Endometrial microvascular endothelial cells (primary cell): ENCODE results near the gene ABCB1. TPM values are rescaled to one million over a fixed set of nuclear protein-coding genes. Genes with fewer than 3 reads are reported as not detected.
"Not testable (repeated sequence)": the region's sequence is repeated elsewhere in the genome, so short reads cannot be mapped to it uniquely, and the experiment has no call there.

Experiments used
- in situ Hi-C: cut with HindIII; loops from 2 replicates; pipeline ENCODE4 v1.10.0; 2017; ENCODE audit warnings: low sequenced_read_pairs, low pct_unique_long_range_greater_than_20kb; ENCODE audit errors: inconsistent ontology term
- total RNA-seq: library from RNA; depleted of rRNA; stranded (reverse); fragments of >200 nt; gene quantifications from one replicate; pipeline ENCODE4 v1.2.3, GENCODE V29; 2015; ENCODE audit errors: inconsistent ontology term

ABCB1 gene
- total RNA-seq, 1 donor from 2014 or later, result 103 TPM

DNA sequence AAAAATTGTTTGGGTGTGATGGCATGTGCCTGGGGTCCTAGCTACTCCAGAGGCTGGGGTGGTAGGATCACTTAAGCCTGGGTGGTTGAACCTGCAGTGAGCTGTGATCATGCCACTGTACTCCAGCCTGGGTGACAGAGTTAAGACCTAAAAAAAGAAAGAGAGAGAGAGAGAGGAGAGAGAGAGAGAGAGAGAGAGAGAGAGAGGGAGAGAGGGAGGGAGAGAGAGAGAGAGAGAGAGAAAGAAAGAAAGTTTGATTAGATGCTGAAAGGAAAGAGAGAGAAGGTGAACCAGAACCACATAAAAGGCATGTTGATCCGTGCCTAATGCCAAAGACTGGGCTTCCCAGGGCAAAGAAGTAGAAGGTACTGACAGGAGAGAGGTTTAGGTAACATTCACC lies 11.1 kb downstream of the ABCB1 start:
- in situ Hi-C loops, result no loop called here

DNA sequence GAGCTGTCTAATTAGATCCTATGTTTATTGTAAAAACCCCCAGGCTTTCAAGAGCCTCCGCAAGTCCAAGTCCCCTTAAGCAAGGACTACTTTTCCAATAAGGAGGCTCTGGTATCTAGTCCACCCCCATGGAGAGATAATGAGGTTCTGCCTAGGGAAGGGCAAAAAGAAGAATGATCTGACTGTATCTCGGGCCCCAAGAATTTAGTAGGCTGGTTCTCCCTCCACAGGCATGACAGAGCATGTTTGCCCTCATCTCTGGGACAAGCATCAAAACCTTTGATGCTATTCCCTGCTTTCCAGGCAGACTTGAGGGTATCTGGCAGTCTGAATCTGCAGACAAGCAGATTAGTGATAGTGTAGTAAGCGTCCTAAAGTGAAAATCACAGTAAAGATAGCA lies 19.0 kb downstream of the ABCB1 start:
- in situ Hi-C loops, result no loop called here

- in situ Hi-C loops, result no loop called here
These were observed 20.0 kb downstream of the ABCB1 start for GRCh38 chr7:87580636-87581035.

DNA sequence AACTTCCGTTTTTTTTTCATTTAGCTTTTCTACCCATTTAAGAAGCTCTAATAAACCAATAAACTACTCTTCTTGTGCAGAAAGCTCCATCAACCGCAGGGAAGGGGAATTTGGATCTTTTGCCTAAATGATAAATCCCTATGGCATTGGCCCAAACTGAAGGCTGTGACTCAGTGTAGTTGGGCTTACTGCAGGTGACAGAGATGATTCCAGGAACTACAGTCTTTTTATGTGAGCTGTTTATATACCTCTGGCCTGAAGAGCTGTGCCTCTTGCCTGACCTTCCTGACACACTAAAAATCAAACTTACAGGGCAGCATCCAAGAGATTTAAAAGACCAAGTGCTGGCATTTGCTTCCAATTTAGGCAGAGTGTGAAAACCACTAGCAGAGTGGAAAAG lies 25.2 kb downstream of the ABCB1 start:
- in situ Hi-C loops, result no loop called here

DNA sequence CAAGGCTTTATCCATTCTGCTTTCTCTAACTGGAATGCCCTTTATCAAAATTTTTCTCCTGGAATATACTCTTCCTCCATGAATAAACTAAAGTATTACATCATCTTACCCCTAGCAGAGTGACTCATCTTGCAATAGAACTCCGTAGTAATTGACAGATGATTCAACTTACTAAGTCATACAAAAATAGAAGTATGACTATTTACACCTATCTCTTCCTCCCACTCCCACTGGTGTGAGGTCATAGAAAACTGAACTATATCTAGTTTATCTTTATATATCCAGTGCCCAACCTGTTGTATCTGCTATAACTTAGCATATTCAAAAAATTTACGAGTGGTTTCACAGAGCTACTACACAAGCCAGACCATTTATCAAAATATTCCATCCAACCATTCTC lies 26.1 kb downstream of the ABCB1 start:
- in situ Hi-C loops, result no loop called here

- in situ Hi-C loops, result not testable (repeated sequence)
These were observed 28.2 kb downstream of the ABCB1 start for GRCh38 chr7:87572513-87572912.

- in situ Hi-C loops, result no loop called here
These were observed 30.5 kb downstream of the ABCB1 start for GRCh38 chr7:87570178-87570577.

DNA sequence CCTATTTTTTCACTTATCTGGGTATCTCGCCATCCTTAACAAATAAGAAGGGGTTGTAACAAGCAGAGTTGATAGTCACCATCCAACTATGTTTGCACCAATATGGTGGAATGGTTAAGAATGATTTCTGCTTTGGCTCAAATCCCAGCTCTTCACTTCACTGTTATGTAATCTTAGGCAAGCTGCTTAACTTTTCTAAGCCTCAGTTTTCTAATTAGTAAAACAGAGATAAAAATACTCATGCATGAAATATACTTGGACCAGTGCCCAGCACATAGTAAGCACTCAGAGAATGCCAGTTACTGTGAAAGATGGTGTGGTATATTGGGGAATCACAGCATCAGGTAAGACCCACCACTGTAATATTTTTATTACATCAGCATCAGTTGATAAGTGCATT lies 33.6 kb downstream of the ABCB1 start:
- in situ Hi-C loops, result no loop called here

- in situ Hi-C loops, result no loop called here
These were observed 34.3 kb downstream of the ABCB1 start for GRCh38 chr7:87566311-87566900.

DNA sequence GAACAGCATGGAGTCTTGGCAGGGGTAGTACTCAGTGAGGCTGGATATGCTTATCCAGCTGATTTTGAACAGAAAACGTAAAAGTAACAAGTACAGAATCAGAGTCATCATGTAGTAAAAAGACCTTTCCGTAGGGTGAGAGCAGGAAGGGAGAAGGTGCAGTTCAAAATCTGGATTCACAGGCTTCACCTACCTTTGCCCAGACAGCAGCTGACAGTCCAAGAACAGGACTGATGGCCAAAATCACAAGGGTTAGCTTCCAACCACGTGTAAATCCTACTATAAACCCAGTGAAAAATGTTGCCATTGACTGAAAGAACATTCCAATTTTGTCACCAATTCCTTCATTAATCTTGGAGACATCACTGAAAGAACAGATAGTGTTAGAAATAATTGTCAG lies 34.8 kb downstream of the ABCB1 start:
- in situ Hi-C loops, result no loop called here

DNA sequence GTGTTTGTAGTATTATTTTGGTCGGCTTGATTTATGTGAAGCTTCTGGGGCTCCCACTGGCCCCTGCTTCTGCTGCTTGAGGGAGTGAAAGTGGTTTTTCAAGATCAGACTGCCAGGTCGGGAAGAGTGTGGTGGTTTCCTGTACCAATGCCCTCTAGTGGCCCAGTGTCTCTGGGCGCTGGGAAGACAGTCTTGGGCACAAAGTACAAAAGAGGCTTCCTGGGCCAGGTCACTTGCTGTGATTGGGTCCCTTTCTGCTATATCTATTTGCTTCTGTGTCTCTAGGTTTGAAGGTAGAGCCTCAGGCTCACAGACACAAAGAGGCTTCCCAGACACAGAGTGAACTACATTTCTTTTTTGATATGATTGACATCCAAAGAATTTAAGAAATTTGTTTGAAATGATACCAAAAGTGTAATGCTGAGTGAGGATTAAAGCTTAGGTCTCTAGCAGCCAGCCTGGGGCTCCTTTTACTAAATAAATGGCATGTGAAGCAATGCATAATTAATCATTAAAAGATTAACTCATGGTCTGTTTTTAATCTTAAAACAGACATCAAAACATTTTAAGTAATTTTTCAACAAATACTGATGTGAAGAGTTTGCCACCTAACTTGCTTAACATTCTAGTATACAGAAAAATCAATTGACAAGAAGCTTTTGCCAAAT lies 36.3 kb downstream of the ABCB1 start:
- in situ Hi-C loops, result no loop called here

DNA sequence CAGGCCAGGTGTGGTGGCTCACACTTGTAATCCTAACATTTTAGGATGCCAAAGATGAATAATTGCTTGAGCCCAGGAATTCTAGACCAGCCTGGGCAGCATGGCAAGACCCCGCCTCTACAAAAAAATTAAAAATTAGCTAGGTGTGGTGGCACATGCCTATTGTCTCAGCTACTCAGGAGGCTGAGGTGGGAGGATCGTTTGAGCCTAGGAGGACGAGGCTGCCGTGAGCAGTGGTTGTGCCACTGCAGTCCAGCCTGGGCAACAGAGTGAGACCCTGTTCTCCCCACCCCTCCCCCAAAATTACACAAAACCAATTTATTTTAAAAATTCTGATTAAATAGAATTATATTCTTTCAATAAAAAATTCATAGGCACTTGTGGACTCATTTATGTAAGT lies 39.0 kb downstream of the ABCB1 start:
- in situ Hi-C loops, result no loop called here

DNA sequence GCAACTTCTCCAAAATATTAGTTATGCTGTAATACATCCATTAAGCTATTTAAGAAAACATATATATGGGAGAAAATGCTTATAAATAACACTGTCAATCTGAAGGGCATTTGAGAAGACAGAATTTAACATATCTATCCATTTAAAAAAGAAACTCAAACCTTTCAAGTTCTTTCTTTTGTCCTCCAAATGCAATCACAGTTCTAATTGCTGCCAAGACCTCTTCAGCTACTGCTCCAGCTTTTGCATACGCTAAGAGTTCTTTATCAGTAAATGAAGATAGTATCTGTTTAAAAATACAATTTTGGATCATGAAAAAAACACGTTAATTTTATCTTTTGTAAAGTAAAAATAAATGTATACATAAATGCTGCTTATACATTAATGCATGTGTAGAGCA lies 39.6 kb downstream of the ABCB1 start:
- in situ Hi-C loops, result no loop called here

- in situ Hi-C loops, result no loop called here
These were observed 48.3 kb downstream of the ABCB1 start for GRCh38 chr7:87552351-87552900.

DNA sequence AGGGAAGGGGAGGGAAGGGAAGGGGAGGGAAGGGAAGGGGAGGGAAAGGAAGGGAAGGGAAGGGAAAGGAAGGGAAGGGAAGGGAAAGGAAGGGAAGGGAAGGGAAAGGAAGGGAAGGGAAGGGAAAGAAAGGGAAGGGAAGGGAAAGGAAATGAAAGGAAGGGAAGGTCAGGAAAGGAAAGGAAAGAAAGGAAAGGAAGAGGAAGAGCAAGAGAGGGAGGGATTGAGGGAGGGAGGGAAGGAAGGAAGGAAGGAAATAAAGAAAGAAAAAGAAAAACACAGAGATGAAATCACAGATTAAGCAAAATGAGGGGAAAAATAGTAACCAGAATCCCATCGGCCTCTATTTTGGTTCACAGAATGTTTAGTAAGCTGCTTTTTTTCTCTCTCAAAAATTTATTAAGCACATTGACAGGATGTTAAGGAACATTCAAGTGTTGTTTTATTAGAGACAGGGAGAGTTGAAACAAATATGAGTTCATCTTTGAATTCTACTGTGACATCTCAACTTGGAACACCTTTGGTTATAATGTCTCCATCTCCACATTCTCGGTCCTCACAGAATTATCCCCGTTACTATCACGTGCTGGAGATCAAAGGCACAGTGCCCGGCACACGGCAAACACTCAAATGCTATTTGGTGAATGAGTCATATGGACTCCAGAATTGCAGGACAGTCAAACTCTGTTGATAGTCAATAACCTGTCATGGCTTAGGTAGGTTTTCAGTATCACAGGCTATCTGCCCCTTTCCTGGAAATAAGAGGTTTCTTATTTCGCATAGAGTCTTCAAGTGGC lies 52.4 kb downstream of the ABCB1 start:
- in situ Hi-C loops, result no loop called here

GRCh38 chr7:87545760-87546159 lies 54.9 kb downstream of the ABCB1 start:
- in situ Hi-C loops, result no loop called here

DNA sequence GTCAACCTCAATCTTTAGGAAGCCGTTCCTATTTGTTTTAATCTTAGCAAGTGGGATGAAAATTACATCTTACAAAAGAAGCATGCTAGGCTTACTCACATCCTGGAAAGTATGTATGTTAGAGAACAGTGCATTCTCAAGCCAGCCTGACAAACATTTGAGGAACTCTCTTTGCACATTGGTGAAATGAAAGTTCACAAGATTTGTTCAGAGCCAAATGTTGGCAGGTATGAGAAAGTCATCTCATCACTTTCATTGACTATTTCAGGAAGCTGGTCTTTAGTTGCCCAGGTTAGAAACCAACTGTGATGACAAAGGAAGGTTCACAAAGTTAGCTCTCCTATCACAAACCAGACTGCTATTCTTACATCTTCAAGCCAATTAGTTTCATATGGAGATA lies 57.1 kb downstream of the ABCB1 start:
- in situ Hi-C loops, result no loop called here

DNA sequence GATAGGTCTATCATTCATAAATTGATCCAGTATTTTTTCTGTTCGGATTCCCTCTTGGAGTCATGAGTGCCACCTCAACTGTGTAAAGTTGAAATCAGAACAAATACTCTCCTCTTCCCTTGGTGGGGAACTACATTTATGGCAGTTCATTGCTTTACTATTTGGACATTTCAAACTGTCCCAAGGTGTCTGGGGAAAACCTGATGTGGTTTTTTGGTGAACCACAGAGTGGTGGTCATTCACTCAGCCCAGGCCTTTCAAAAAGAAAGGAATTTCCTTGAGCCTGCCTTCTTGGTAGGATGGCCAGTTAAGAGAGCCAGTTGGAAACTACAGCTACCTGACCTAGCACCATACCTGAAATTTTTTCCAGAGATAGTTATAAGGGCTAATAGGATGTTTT lies 59.0 kb downstream of the ABCB1 start:
- in situ Hi-C loops, result no loop called here

DNA sequence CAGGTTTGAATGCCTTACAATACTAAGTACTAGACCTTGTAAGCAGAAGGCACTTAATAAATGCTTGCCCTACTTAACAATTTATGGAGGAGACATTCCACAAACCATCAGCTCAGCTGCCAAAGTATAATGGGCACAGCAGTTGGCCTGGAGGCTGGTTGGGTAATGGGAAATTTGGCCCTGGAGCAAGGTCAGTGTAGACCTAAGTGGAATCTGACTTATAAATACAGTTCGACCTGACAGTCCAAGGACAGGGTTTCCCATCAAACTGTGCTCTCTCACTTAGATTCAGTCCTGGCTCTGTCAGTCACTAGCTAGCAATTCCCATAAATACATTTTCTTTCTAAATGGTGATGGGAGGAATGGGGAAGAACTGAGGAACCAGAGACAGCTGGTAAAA lies 62.6 kb downstream of the ABCB1 start:
- in situ Hi-C loops, result no loop called here

GRCh38 chr7:87534072-87534471 lies 66.6 kb downstream of the ABCB1 start:
- in situ Hi-C loops, result no loop called here
